Raji (cell line): Measurements from ENCODE around the gene ITGA1.

Source experiments
- POLR2A ChIP-seq: IDR thresholded peaks from 2 replicates; pipeline ENCODE4 v1.6.1; 2011; ENCODE audit warnings: low read depth, low read length, control low read depth; ENCODE audit not compliant: insufficient read depth

ITGA1 gene

GRCh38 chr5:52864371-52864770 is 76.7 kb downstream of the ITGA1 start:
- TF ChIP-seq POLR2A, result no peak

- TF ChIP-seq POLR2A, result no peak
These were observed 77.2 kb downstream of the ITGA1 start for GRCh38 chr5:52864884-52865283.

- no peak for TF ChIP-seq POLR2A
These were observed 80.1 kb downstream of the ITGA1 start for GRCh38 chr5:52867809-52868208.

GRCh38 chr5:52868417-52868816 is 80.7 kb downstream of the ITGA1 start:
- no peak for TF ChIP-seq POLR2A

GRCh38 chr5:52869391-52869790 is 81.7 kb downstream of the ITGA1 start:
- TF ChIP-seq POLR2A, result no peak

GRCh38 chr5:52870448-52870847 is 82.7 kb downstream of the ITGA1 start:
- no peak for TF ChIP-seq POLR2A

- no peak for TF ChIP-seq POLR2A
These were observed 88.1 kb downstream of the ITGA1 start for GRCh38 chr5:52875827-52876226.

GRCh38 chr5:52876456-52876855 is 88.7 kb downstream of the ITGA1 start:
- no peak for TF ChIP-seq POLR2A

GRCh38 chr5:52878656-52879055 is 90.9 kb downstream of the ITGA1 start:
- TF ChIP-seq POLR2A, result no peak

GRCh38 chr5:52880541-52880940 is 92.8 kb downstream of the ITGA1 start:
- TF ChIP-seq POLR2A, result no peak

GRCh38 chr5:52881468-52881867 is 93.8 kb downstream of the ITGA1 start:
- TF ChIP-seq POLR2A, result no peak

GRCh38 chr5:52883110-52883509 is 95.4 kb downstream of the ITGA1 start:
- no peak for TF ChIP-seq POLR2A

GRCh38 chr5:52884453-52884852 is 96.7 kb downstream of the ITGA1 start:
- no peak for TF ChIP-seq POLR2A

- no peak for TF ChIP-seq POLR2A
These were observed 97.9 kb downstream of the ITGA1 start for GRCh38 chr5:52885614-52886013.

- TF ChIP-seq POLR2A, result no peak
These were observed 98.5 kb downstream of the ITGA1 start for GRCh38 chr5:52886206-52886605.

- TF ChIP-seq POLR2A, result no peak
These were observed 99.3 kb downstream of the ITGA1 start for GRCh38 chr5:52887066-52887465.

- TF ChIP-seq POLR2A, result no peak
These were observed 100.6 kb downstream of the ITGA1 start for GRCh38 chr5:52888363-52888762.
